Vagina (tissue), 2 donors: ENCODE data around the gene EVX2.

Experiments
- POLR2A ChIP-seq, 2 donors: fragments of 450-650 bp; IDR thresholded peaks; one replicate each; pipeline ENCODE4 v1.6.1; 2017; ENCODE audit warnings: antibody characterized with exemption in 2 of 2, mild to moderate bottlenecking in 2 of 2, moderate library complexity in 2 of 2
- TF ChIP-seq, protein P1 (sequence below), 3 experiments: fragments of 450-650 bp in 2 of 3; fragments of 200-600 bp in 1 of 3; sonication (generic) in 1 of 3; IDR thresholded peaks; one replicate each; pipeline ENCODE4 v1.5.1; 2017 to 2019; ENCODE audit warnings: antibody characterized with exemption in 3 of 3, mild to moderate bottlenecking in 2 of 3, moderate library complexity in 2 of 3

DNA sequence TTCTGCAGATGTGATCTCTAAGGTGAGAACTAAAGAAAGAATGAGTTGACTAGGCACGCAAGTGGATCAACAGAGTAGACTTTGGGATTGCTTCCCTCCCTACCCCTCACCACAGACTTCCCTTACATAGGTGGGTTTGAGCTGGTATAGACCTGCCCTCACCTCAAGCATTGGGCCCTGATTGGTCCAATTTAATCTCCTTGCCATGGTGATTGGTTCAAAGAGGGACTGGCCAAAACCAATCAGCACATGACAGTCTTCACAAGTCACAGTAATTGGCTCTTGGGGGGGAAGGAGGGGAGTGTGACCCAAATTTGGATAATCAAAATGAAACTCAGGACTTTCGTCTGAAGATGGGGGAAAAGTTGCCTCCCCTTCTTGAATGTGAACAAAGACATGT is 45.1 kb downstream of the EVX2 start:
- TF ChIP-seq, protein P1, sequence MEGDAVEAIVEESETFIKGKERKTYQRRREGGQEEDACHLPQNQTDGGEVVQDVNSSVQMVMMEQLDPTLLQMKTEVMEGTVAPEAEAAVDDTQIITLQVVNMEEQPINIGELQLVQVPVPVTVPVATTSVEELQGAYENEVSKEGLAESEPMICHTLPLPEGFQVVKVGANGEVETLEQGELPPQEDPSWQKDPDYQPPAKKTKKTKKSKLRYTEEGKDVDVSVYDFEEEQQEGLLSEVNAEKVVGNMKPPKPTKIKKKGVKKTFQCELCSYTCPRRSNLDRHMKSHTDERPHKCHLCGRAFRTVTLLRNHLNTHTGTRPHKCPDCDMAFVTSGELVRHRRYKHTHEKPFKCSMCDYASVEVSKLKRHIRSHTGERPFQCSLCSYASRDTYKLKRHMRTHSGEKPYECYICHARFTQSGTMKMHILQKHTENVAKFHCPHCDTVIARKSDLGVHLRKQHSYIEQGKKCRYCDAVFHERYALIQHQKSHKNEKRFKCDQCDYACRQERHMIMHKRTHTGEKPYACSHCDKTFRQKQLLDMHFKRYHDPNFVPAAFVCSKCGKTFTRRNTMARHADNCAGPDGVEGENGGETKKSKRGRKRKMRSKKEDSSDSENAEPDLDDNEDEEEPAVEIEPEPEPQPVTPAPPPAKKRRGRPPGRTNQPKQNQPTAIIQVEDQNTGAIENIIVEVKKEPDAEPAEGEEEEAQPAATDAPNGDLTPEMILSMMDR (IDR thresholded peaks at IDR 0.05), result no peak
- no peak for TF ChIP-seq POLR2A (IDR thresholded peaks at IDR 0.05)
